ENCODE results near the gene CACNA2D3. TPM values are rescaled to one million over a fixed set of nuclear protein-coding genes. Genes with fewer than 3 reads are reported as not detected.

Gene CACNA2D3
- total RNA-seq, 2 donors from 2014 or later: not detected

- H3K36me3 Mint-ChIP-seq: no peaks in the 10 kb centered on the region
- H3K9me3 Mint-ChIP-seq: no peaks in the 10 kb centered on the region
- no peak for DNase-seq (ENCODE audit: low spot score in 2 of 2)
- no peak for ATAC-seq
- no peak overlapping the region for H3K27ac Mint-ChIP-seq
Measured at GRCh38 chr3:54861248-54862067, 739.1 kb downstream of the CACNA2D3 start.

GRCh38 chr3:54862526-54862925 lies 740.2 kb downstream of the CACNA2D3 start:
- DNase-seq (ENCODE audit: low spot score in 2 of 2): no peak
- no peak for ATAC-seq
- Mint-ChIP-seq H3K27ac (no peak overlapping the region), H3K36me3 (no peaks in the 10 kb centered on the region), H3K9me3 (no peaks in the 10 kb centered on the region)

GRCh38 chr3:54863366-54863765 lies 741.0 kb downstream of the CACNA2D3 start:
- DNase-seq (ENCODE audit: low spot score in 2 of 2): no peak
- Mint-ChIP-seq H3K36me3 (no peaks in the 10 kb centered on the region), H3K27ac (no peak overlapping the region), H3K9me3 (no peaks in the 10 kb centered on the region)
- ATAC-seq: no peak

GRCh38 chr3:54863786-54864185 lies 741.4 kb downstream of the CACNA2D3 start:
- DNase-seq (ENCODE audit: low spot score in 2 of 2): no peak
- Mint-ChIP-seq H3K9me3 (no peaks in the 10 kb centered on the region), H3K36me3 (no peaks in the 10 kb centered on the region), H3K27ac (no peak overlapping the region)
- ATAC-seq: no peak

- ATAC-seq: no peak
- Mint-ChIP-seq H3K36me3 (no peaks in the 10 kb centered on the region), H3K9me3 (no peaks in the 10 kb centered on the region), H3K27ac (no peak overlapping the region)
- no peak for DNase-seq (ENCODE audit: low spot score in 2 of 2)
Measured at GRCh38 chr3:54865316-54865715, 743.0 kb downstream of the CACNA2D3 start.

GRCh38 chr3:54866251-54866650 lies 743.9 kb downstream of the CACNA2D3 start:
- DNase-seq (ENCODE audit: low spot score in 2 of 2): no peak
- no peak overlapping the region for H3K27ac Mint-ChIP-seq
- H3K9me3 Mint-ChIP-seq: no peaks in the 10 kb centered on the region
- H3K36me3 Mint-ChIP-seq: no peaks in the 10 kb centered on the region
- no peak for ATAC-seq

GRCh38 chr3:54870423-54870822 lies 748.1 kb downstream of the CACNA2D3 start:
- Mint-ChIP-seq H3K36me3 (no peaks in the 10 kb centered on the region), H3K27ac (no peak overlapping the region), H3K9me3 (peaks cover 4 to 13% of the 10 kb centered on the region in 2 donors)
- no peak for DNase-seq (ENCODE audit: low spot score in 2 of 2)
- no peak for ATAC-seq

GRCh38 chr3:54871867-54872266 lies 749.5 kb downstream of the CACNA2D3 start:
- ATAC-seq (no peak), DNase-seq (ENCODE audit: low spot score in 2 of 2) (no peak)
- Mint-ChIP-seq H3K36me3 (no peaks in the 10 kb centered on the region), H3K9me3 (peaks cover 4 to 15% of the 10 kb centered on the region in 2 donors), H3K27ac (no peak overlapping the region)

- DNase-seq (ENCODE audit: low spot score in 2 of 2) (no peak), ATAC-seq (no peak)
- H3K9me3 Mint-ChIP-seq: peaks cover 4 to 16% of the 10 kb centered on the region in 2 donors
- H3K36me3 Mint-ChIP-seq: no peaks in the 10 kb centered on the region
- H3K27ac Mint-ChIP-seq: no peak overlapping the region
Measured at GRCh38 chr3:54873059-54874010, 751.0 kb downstream of the CACNA2D3 start.

- DNase-seq (ENCODE audit: low spot score in 2 of 2) (no peak), ATAC-seq (no peak)
- Mint-ChIP-seq H3K36me3 (no peaks in the 10 kb centered on the region), H3K27ac (no peak overlapping the region), H3K9me3 (peaks cover 4 to 20% of the 10 kb centered on the region in 2 donors)
Measured at GRCh38 chr3:54874816-54875556, 752.6 kb downstream of the CACNA2D3 start.

- Mint-ChIP-seq H3K9me3 (peaks cover 4 to 20% of the 10 kb centered on the region in 2 donors), H3K27ac (no peak overlapping the region), H3K36me3 (no peaks in the 10 kb centered on the region)
- ATAC-seq: no peak
- DNase-seq (ENCODE audit: low spot score in 2 of 2): no peak
Measured at GRCh38 chr3:54875596-54876268, 753.4 kb downstream of the CACNA2D3 start.

- no peaks in the 10 kb centered on the region for H3K36me3 Mint-ChIP-seq
- H3K9me3 Mint-ChIP-seq: peaks cover 4 to 20% of the 10 kb centered on the region in 2 donors
- DNase-seq (ENCODE audit: low spot score in 2 of 2) (no peak), ATAC-seq (no peak)
- no peak overlapping the region for H3K27ac Mint-ChIP-seq
Measured at GRCh38 chr3:54876694-54877093, 754.3 kb downstream of the CACNA2D3 start.

GRCh38 chr3:54877730-54878129 lies 755.4 kb downstream of the CACNA2D3 start:
- peaks cover 5 to 18% of the 10 kb centered on the region in 2 donors for H3K9me3 Mint-ChIP-seq
- H3K27ac Mint-ChIP-seq: no peak overlapping the region
- no peak for ATAC-seq

GRCh38 chr3:54878145-54878544 lies 755.8 kb downstream of the CACNA2D3 start:
- Mint-ChIP-seq H3K27ac (no peak overlapping the region), H3K36me3 (no peaks in the 10 kb centered on the region), H3K9me3 (peaks cover 4 to 16% of the 10 kb centered on the region in 2 donors)
- ATAC-seq (no peak), DNase-seq (ENCODE audit: low spot score in 2 of 2) (no peak)

More at GRCh38 chr3:54877730-54878129, 755.4 kb downstream of the CACNA2D3 start:
- no peaks in the 10 kb centered on the region for H3K36me3 Mint-ChIP-seq
- DNase-seq (ENCODE audit: low spot score in 2 of 2): no peak

- Mint-ChIP-seq H3K9me3 (peaks cover 4 to 21% of the 10 kb centered on the region in 2 donors), H3K36me3 (no peaks in the 10 kb centered on the region), H3K27ac (no peak overlapping the region)
- DNase-seq (ENCODE audit: low spot score in 2 of 2): no peak
- no peak for ATAC-seq
Measured at GRCh38 chr3:54882129-54882833, 759.9 kb downstream of the CACNA2D3 start.

GRCh38 chr3:54888162-54888561 lies 765.8 kb downstream of the CACNA2D3 start:
- ATAC-seq (no peak), DNase-seq (ENCODE audit: low spot score in 2 of 2) (no peak)
- Mint-ChIP-seq H3K9me3 (peaks cover 7 to 20% of the 10 kb centered on the region in 2 donors), H3K36me3 (peaks cover 0 to 4% of the 10 kb centered on the region in 2 donors), H3K27ac (no peak overlapping the region)
